Transverse colon (tissue), 4 donors: ENCODE measurements around the gene CHPT1. TPM values are rescaled to one million over a fixed set of nuclear protein-coding genes. Genes with fewer than 3 reads are reported as not detected.

Experiments
- DNase-seq: peaks from one replicate; pipeline ENCODE4 v3.0.0-alpha.2; 2019
- H3K27ac ChIP-seq, 4 donors: fragments of 200-600 bp; sonication (generic); 2 replicates each; pipeline ENCODE4 v1.5.1; 2016 to 2018; ENCODE audit warnings: inconsistent platforms in 4 of 4
- H3K27me3 ChIP-seq: fragments of 200-600 bp; sonication (generic); 2 replicates; pipeline ENCODE4 v1.5.1; 2017; ENCODE audit warnings: inconsistent platforms
- H3K36me3 ChIP-seq, 4 donors: fragments of 200-600 bp; sonication (generic); 2 replicates each; pipeline ENCODE4 v1.5.1; 2017 to 2019; ENCODE audit warnings: inconsistent platforms in 4 of 4
- H3K4me1 ChIP-seq, 4 donors: fragments of 200-600 bp; sonication (generic); 2 replicates each; pipeline ENCODE4 v1.5.1; 2017 to 2020; ENCODE audit warnings: inconsistent platforms in 4 of 4
- H3K4me3 ChIP-seq, 4 donors: fragments of 200-600 bp; sonication (generic); 1 replicate in 1 of 4; 2 replicates in 3 of 4; pipeline versions ENCODE4 v1.5.1 to v1.6.1; 2017 to 2019; ENCODE audit warnings: inconsistent platforms in 4 of 4
- H3K9me3 ChIP-seq, 2 donors: fragments of 200-600 bp; sonication (generic); 2 replicates each; pipeline ENCODE4 v1.5.1; 2017 to 2019; ENCODE audit warnings: inconsistent platforms in 2 of 2
- EP300 ChIP-seq: sonication (generic); formaldehyde crosslinking; IDR thresholded peaks from one replicate; pipeline ENCODE4 v1.6.1; 2017; ENCODE audit warnings: antibody characterized with exemption, low read depth
- POLR2A ChIP-seq: fragments of 450-650 bp; IDR thresholded peaks from one replicate; pipeline ENCODE4 v1.6.1; 2016; ENCODE audit warnings: antibody characterized with exemption, mild to moderate bottlenecking, moderate library complexity
- POLR2AphosphoS5 ChIP-seq, 3 donors: sonication (generic); formaldehyde crosslinking; IDR thresholded peaks; one replicate each; pipeline ENCODE4 v1.6.1; 2016; ENCODE audit warnings: antibody characterized with exemption in 3 of 3
- WGBS, 2 donors: methylation state at CpG; one replicate each; pipeline ENCODE4 v1.1.5; 2018; ENCODE audit warnings: low coverage in 1 of 2; 5-methylcytosine and 5-hydroxymethylcytosine counted together
- in situ Hi-C, 4 donors: fragments of 200-750 bp; cut with MboI; loops; one replicate each; pipeline versions ENCODE4 v1.15.0 to v1.15.1; 2017; ENCODE audit warnings: low sequenced_read_pairs in 3 of 4, low pct_ligation_motif_present in 1 of 4, low pct_unique_long_range_greater_than_20kb in 1 of 4
- intact Hi-C: fragments of 100-400 bp; cut with DNase I; formaldehyde crosslinking; loops from one replicate; pipeline ENCODE4 v1.15.1; 2023; ENCODE audit warnings: low total_unique reads
- total RNA-seq, 4 donors: library from RNA; depleted of rRNA; stranded (reverse); fragments of >200 nt; gene quantifications; one replicate each; pipeline ENCODE4 v1.1.0, GENCODE V29; 2016
- TF ChIP-seq, protein P1 (sequence below), 5 experiments: fragments of 200-600 bp in 3 of 5; fragments of 450-650 bp in 2 of 5; sonication (generic) in 3 of 5; IDR thresholded peaks; 1 replicate in 2 of 5; 2 replicates in 3 of 5; pipeline ENCODE4 v1.5.1; 2016 to 2017; ENCODE audit warnings: antibody characterized with exemption in 5 of 5, inconsistent platforms in 3 of 5, mild to moderate bottlenecking in 2 of 5, moderate library complexity in 1 of 5

CHPT1 gene
- total RNA-seq, 4 donors from 2014 or later: 114 to 215 (median 138) TPM

DNA sequence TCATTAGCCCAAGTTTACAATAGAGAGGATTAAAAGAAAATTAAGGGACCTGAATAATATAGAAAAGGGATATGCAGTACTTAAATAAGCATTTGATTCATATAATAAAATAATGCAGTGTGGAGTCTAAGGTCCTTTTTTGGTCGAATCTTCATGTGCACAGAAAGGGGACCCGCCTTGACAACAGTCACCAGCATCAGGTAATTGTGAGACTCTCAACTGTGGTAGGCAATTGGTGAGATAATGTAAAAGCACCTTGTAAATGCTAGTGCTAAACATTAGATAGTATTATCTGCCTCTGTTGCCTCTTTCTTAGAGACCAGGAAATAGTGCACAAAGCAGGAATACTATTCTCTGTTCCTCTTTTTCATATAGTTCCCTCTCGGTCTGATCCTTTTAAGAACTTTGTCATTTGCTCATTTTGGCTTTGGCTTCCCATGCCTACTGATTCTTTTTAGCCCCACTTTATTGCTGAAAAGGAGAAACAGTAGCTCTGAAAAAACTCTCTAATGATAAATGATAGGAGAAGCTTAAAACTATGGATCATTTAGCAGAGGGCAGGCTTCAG is 17.5 kb downstream of the CHPT1 start:
- Histone ChIP-seq H3K4me3 (no peak overlapping the region), H3K9me3 (no peaks in the 10 kb centered on the region), H3K27ac (peak overlapping the region in 3 of 4 donors; percentile 12 to 75 (median 73)), H3K36me3 (no peaks in the 10 kb centered on the region), H3K27me3 (no peaks in the 10 kb centered on the region), H3K4me1 (peaks cover 6 to 57% (median 32%) of the 10 kb centered on the region in 4 donors)
- intact Hi-C loops (no loop called here), in situ Hi-C loops (no loop called here)
- no peak for DNase-seq
- WGBS, 2 donors: 50 to 54% methylated on average over 3 of the region's 3 CpGs
- TF ChIP-seq, protein P1, sequence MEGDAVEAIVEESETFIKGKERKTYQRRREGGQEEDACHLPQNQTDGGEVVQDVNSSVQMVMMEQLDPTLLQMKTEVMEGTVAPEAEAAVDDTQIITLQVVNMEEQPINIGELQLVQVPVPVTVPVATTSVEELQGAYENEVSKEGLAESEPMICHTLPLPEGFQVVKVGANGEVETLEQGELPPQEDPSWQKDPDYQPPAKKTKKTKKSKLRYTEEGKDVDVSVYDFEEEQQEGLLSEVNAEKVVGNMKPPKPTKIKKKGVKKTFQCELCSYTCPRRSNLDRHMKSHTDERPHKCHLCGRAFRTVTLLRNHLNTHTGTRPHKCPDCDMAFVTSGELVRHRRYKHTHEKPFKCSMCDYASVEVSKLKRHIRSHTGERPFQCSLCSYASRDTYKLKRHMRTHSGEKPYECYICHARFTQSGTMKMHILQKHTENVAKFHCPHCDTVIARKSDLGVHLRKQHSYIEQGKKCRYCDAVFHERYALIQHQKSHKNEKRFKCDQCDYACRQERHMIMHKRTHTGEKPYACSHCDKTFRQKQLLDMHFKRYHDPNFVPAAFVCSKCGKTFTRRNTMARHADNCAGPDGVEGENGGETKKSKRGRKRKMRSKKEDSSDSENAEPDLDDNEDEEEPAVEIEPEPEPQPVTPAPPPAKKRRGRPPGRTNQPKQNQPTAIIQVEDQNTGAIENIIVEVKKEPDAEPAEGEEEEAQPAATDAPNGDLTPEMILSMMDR (IDR thresholded peaks at IDR 0.05): no peak
- TF ChIP-seq EP300 (no peak), POLR2AphosphoS5 (IDR thresholded peaks at IDR 0.05) (no peak), POLR2A (no peak)

DNA sequence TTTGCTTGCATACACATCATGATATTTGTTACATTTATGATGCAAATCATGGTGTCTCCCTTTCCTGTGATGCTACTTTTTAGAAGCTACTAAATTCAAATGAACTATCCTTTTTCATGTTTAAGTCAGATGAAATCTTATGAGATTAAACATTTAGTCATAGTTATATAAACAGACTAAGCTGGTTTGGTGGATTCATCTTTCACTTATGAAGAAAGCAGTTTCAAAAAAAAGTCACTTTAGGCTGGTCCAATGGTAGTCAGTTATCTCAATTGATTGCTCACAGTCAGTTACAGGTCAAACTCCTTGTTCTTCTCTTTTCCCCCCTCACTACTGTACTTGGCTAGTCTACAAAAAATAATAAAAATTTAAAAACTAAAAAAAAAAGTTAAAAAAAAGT is 22.1 kb downstream of the CHPT1 start:
- Histone ChIP-seq H3K27me3 (no peaks in the 10 kb centered on the region), H3K4me3 (no peak overlapping the region), H3K4me1 (peaks cover 0 to 22% (median 13%) of the 10 kb centered on the region in 4 donors), H3K36me3 (peaks cover 0 to 13% (median 6%) of the 10 kb centered on the region in 4 donors), H3K27ac (no peak overlapping the region), H3K9me3 (no peaks in the 10 kb centered on the region)
- TF ChIP-seq, protein P1 (IDR thresholded peaks at IDR 0.05): no peak
- intact Hi-C loops: no loop called here
- in situ Hi-C loops: no loop called here
- DNase-seq: no peak

DNA sequence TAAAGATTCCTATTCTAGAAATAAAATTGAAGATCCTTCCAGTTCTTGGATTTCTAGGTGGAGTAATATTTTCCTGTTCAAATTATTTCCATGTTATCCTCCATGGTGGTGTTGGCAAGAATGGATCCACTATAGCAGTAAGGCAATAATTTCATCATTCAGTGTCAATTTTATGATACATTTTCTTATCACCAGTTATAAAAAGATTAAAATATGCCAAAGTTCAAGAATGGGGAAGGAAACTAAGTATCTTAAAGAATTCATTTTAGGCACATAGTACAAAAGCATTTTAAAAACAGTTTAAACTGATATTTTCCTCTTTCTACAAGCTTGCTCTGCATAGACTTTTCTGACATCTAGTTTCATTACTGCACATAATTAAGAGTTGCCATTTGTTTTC is 22.7 kb downstream of the CHPT1 start:
- in situ Hi-C loops: no loop called here
- H3K36me3 ChIP-seq: peaks cover 0 to 18% (median 8%) of the 10 kb centered on the region in 4 donors

DNA sequence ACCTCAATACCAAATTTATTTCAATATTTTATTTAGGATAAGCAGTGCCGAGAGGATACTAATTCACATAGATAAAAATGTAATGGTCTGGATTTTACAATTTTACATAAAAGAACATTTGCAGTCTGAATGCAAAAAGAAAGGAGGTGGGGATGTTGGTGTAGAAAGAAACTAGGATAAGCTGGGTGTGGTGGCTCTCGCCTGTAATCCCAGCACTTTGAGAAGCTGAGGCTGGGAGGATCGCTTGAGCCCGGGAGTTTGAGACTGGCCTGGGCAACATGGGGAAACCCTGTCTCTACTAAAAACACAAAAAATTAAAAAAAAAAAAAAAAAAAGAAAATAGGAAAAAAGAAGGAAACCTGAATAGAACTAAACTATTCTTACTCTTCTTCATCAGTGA is 25.0 kb downstream of the CHPT1 start:
- in situ Hi-C loops (no loop called here), intact Hi-C loops (no loop called here)
- H3K27me3 ChIP-seq: no peaks in the 10 kb centered on the region
- DNase-seq: no peak
- no peaks in the 10 kb centered on the region for H3K9me3 ChIP-seq
- H3K4me3 ChIP-seq: no peak overlapping the region
- no peak overlapping the region for H3K27ac ChIP-seq
- H3K36me3 ChIP-seq: peaks cover 0 to 33% (median 10%) of the 10 kb centered on the region in 4 donors
- peaks cover 0 to 14% (median 5%) of the 10 kb centered on the region in 4 donors for H3K4me1 ChIP-seq
- TF ChIP-seq EP300 (no peak), POLR2A (no peak), POLR2AphosphoS5 (IDR thresholded peaks at IDR 0.05) (no peak)
- TF ChIP-seq, protein P1 (IDR thresholded peaks at IDR 0.05): no peak
- 87 to 97% methylated on average over 1 to 4 of the region's 4 CpGs for WGBS, 2 donors

More for the DNA sequence above, 22.7 kb downstream of the CHPT1 start:
- no peak for TF ChIP-seq POLR2A
- TF ChIP-seq EP300: no peak
- TF ChIP-seq, protein P1 (IDR thresholded peaks at IDR 0.05): no peak
- TF ChIP-seq POLR2AphosphoS5 (IDR thresholded peaks at IDR 0.05): no peak
- intact Hi-C loops: no loop called here
- Histone ChIP-seq H3K4me1 (peaks cover 0 to 17% (median 8%) of the 10 kb centered on the region in 4 donors), H3K27ac (peak overlapping the region in 1 of 4 donors; percentile 40), H3K4me3 (no peak overlapping the region), H3K9me3 (no peaks in the 10 kb centered on the region), H3K27me3 (no peaks in the 10 kb centered on the region)
- DNase-seq: no peak
